HG03565 (cell line): ENCODE measurements around the gene SMPD3.

Experiments used
- ATAC-seq: cut with Tn5 transposase; IDR thresholded peaks from one replicate; pipeline ENCODE4 v1.9.1; 2021; ENCODE audit warnings: mild to moderate bottlenecking, moderate library complexity; ENCODE audit not compliant: unreplicated experiment

Gene SMPD3

DNA sequence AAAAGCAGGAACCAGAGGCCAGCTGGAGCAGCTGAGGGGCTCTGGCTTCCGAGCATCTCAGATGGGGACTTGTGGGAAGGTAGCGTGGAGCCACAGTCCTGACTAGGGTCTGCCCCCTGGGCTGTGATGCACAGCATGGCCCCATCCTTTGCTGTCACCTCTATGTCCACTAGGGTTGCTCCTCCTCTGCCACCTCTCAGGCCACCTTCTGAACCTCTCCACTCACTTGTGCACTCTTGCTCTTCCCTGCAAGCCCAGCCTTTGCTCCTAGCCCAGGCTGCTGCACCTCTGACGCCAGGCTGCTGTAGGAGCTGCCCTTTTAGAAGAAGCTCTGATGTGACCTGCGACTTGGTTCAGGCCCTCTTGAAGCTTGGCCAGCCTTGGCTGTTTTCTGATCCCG, 24.3 kb upstream of the SMPD3 start:
- no peak for ATAC-seq

DNA sequence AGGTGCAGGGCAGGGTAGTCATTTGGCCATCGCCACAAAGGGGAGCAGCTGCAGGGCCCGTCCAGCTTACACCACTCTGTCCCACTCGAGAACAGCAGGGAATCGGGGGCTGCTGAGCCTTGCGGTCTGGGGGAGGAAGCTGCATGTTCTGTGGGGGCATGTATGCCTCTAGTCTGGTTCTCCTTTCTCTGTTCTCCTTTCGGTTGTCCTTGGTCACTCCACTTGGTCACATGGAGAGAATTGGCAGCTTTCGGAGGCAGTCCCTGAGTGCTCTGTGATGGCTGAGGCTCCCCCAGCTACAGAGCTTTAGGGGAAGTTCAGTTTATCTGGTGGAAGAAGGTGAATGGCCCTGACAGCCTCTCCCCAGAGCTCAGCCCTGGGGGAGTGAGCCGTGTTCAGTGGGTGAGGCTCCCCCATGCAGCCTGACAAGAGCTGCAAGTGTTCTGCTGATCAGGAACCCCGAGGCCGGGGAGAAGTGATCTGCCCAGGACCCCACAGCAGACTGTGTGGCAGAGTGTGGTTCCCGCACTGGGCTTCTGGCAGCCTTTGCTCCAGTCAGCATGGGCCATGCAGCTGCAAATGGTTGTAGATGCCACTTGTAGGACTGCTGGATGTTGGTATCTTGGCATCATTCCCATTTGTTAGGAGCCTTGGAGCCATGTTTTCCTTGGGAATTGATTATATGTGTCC, 22.3 kb upstream of the SMPD3 start:
- peak; percentile 81 for ATAC-seq

DNA sequence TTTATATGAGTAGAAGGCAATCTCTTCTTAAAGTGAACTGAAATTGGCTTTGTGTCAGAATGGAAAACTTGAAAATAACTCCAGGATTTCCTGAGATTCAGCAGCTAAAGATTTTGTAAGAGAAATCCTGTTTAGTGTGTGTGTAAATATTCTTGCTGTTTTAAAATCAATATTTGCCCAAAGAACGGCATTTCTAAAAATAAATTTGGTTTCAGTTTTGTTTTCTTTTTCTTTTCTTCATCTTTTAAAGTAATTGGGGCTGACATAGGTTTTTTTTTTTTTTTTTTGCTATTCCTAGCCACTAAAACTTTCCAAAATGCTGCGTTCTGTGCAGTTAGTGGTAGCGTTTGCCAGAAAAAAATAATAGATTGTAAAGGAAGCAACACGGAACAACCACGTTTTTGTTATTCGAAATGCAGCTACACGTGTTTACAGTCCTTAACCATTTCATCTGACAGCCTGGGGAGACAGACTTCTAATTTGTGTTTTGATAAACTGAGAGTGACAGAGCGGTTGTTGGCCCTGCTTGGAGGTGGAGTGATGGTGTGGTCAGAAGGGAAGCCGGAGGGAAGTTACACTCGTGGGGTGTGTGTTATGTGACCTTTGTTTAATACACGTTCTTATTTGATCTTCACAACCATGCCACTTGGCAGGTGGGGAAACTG, 21.6 kb upstream of the SMPD3 start:
- ATAC-seq = peak; percentile 14

DNA sequence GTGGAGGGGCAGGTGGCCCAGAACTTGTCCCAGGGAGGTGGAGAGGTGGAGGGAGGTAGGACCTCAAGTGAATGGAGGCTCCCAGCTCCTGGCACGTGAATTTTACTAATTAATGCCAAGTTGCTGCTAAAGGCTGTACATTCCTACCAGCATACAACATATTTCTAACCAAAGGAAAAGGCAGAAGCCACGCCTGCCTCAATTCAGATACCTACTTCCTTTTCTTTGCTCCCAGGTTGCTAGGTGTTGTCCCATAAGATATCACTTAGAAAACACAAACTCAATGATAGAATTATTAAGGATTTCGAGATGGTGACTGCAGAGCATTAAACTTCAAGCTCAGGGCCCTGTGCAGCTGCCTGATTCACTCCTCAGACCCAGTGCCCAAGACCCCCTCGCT, 20.5 kb upstream of the SMPD3 start:
- ATAC-seq = no peak

- no peak for ATAC-seq
Observed at GRCh38 chr16:68466174-68466573, 17.9 kb upstream of the SMPD3 start.

- ATAC-seq = no peak
Observed at GRCh38 chr16:68463904-68464303, 15.6 kb upstream of the SMPD3 start.

DNA sequence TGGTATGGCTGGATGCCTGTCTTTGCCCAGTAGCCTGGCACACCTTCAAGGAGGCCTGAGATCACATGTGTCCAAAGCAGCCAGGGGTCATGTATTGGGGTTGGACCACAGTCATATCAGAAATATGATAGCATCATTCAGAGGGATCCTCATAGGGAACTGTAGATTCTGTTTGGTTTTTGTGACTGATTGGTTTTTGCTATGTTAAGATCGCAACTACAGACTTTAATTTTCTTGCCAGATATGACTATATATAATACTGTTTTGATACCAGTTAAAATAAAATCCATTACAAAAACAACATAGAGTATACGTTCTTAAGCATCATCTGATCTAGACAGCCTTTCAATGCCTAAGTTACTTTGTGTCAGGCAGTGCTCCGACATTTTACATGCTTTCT, 11.8 kb upstream of the SMPD3 start:
- ATAC-seq = no peak

DNA sequence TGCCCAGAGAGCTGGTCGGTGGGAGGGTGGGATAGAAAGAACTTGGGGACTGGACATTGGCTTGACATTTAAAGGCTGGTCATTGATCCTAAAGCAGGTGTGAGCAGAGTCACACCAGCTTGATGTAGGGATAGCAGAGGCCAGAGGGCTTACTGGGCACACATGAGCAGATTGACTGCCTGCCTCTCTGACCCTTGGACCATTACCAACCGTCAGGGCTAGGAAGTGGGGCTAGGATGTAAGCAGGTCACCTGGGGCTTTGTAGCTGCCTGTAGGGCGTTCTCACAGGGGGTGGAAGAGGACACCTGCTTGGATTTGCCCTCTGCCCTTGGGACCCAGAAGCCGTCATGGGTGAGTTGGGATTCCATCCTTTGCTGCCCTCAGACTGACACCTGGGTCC, 11.1 kb upstream of the SMPD3 start:
- ATAC-seq = no peak

DNA sequence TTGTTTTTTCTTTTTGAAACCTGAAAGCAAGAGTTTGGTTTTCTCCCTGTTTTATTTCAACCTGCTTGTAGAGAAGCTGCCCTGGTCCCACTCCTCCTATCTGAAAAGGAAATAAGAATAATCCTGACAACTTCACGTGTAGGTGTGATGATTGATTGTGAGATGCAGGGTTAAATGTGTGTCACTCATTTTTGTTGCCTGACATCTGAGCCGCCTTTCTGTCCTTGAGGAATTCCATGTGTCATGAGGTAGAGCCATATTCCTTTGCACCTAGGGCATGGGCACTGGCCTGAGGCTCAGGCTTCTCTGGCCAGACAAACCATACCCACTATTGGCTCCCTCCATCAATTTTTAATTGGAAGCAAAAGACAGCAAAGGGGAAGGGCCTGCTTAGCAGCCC, 10.2 kb upstream of the SMPD3 start:
- no peak for ATAC-seq

DNA sequence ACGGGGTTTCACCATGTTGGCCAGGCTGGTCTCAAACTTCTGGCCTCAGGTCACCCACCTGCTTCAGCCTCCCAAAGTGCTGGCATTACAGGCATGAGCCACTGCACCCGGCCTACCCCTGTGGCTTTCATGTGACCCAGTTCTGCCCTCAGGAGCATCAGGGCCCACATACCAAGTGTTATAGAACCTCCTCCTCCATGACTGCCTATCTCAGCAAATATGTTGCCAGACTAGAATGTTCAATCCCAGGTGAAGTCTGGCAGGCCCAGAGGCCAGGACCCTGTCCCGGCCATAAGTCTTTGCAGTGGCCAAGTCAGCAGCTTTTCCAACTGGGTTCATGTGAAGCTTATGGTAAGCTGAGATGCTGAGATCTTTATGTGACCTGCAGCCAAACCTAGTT, 9.8 kb upstream of the SMPD3 start:
- ATAC-seq = no peak

DNA sequence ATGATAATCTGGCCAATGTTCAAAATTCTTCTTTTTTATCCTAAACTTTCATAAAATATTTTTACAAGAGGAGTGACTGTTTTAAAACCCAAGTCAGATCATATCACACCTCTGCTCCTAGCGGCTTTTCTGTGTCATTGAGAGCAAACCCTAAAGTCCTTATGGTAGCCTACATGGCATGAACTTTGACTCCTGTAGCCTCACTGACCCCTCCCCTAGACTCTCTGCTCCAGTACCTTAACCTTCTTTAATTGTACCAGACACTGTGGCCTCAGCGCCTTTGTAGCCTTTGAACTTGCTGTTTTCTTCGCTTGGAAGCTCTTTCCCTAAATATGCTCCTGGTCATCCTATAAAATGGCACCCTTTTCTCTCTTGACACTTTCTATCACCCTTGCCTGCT, 7.3 kb upstream of the SMPD3 start:
- ATAC-seq = no peak

GRCh38 chr16:68454920-68455435, 6.7 kb upstream of the SMPD3 start:
- ATAC-seq = no peak

GRCh38 chr16:68453816-68454215, 5.5 kb upstream of the SMPD3 start:
- no peak for ATAC-seq

GRCh38 chr16:68452176-68452575, 3.9 kb upstream of the SMPD3 start:
- no peak for ATAC-seq

GRCh38 chr16:68451676-68452075, 3.4 kb upstream of the SMPD3 start:
- ATAC-seq = no peak

DNA sequence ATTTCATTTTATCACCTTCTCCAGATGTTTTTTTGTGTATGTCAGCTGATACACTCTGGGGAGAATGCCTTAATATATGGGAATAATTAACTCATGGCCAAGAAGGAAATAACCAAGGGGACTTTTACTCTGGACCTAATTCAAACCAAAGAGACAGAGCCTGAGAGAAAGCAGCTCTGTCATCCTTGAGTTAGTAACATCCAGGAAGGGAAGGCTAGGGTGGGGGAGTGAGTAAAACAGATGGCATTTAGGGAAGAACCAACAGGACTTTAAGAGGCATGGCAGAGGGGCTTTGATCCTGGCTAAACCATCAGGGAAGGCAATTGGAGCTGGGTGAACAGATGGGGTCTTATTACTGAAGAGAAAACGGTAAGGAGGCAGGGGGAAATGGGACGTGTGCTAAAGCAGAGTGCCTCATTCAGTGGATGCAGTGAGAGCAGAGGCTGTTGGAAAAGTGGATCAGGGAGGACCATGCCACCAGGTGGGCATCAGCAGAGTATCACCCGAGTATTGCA, 2.5 kb upstream of the SMPD3 start:
- no peak for ATAC-seq

GRCh38 chr16:68447653-68448359, 502 bp downstream of the SMPD3 start:
- ATAC-seq = no peak

GRCh38 chr16:68446681-68447652, 1.3 kb downstream of the SMPD3 start:
- ATAC-seq = no peak

- no peak for ATAC-seq
Observed at GRCh38 chr16:68445458-68445857, 2.9 kb downstream of the SMPD3 start.

DNA sequence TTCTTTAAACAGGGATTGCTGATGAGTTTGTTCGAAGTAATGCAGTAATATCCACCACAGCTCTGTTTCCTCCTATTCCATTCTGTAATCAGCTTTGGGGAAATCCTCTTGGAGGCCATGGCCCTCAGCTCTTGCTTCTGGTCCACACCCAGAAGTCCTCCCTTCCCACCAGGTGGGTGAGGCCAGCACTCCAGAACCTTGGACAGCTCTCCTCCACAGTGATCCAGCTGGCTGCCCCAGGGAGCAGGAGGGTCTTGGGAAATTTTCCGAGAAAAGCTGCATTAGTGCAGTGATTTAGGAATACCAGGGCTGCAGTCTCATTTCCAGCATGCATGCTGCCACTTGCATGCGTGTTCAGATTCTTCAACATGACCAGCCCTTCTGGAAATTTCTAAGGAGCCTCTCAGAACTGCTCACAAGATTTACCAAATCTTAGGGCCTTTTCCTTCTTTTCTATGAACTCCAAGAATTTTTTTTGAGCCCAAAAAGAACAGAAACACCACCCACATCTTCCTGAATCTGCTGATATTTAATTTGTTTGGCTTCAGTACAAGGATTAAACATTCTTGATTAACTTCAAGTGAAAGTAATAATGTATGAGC, 4.2 kb downstream of the SMPD3 start:
- ATAC-seq = no peak
